ENCODE measurements around the gene TCF20.
A peak's percentile ranks its signal among the peaks of the same experiment; 100 is the strongest.

TCF20 gene

DNA sequence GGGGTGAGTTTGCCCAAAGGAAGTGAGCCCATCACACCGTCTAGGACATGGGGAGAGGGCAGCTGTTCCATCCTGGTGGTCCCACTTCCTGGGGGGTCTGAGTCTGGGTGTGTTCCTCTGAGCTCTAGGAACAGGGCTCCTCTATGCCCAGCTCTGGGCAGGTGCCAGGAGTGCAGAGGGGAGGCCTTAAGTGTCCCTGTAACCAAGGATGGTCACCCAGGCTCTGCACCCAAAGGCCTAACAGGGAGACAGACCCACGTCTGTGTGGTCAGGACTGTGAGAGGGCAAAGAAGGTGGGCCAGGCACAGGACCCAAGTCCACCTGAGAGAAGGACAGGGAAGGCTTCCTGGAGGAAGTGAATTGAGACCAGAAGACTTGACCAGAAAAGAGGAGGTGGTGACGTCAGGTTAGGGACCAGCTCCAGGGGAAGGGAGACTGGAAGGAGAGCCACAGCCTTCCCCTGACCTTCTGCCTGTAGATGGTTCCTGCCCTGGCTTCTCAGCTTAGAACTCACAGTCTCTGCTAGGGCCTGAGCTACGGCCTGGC is 11.3 kb upstream of the TCF20 start:
- no peak for DNase-seq

- DNase-seq = no peak
Measured at GRCh38 chr22:42281284-42281683, 10.8 kb upstream of the TCF20 start.

- DNase-seq = no peak
Measured at GRCh38 chr22:42280836-42281235, 10.4 kb upstream of the TCF20 start.

- DNase-seq = no peak
Measured at GRCh38 chr22:42280140-42280539, 9.7 kb upstream of the TCF20 start.

DNA sequence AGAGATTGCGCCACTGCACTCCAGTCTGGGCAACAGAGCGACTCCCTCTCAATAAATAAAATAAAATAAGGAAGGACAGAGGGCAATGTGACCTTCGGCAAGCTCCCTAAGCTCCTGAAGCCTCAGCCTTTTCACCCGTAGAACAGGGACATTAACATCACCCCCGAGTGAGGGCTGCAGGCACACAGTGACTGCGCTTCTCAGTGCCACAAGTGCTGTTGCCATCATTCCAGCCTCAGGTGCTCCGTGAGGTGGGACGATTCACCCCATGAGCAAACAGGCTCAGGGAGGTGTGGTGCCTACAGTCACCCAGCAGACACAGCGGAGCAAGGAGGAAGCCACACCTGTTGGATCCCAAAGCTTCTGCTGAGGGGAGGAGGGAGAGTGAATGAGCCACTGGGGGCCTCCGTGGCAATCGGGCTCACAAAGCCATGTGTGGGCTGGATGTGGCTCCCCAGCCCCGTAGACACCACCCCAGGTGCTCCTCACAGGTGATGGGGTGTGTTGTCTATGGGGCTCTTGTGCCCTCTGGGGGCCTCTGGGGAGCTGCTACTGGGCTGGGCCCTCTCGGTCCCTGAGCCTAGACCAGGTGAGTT is 9.1 kb upstream of the TCF20 start:
- DNase-seq = no peak

- no peak for DNase-seq
Measured at GRCh38 chr22:42277988-42278776, 7.7 kb upstream of the TCF20 start.

DNA sequence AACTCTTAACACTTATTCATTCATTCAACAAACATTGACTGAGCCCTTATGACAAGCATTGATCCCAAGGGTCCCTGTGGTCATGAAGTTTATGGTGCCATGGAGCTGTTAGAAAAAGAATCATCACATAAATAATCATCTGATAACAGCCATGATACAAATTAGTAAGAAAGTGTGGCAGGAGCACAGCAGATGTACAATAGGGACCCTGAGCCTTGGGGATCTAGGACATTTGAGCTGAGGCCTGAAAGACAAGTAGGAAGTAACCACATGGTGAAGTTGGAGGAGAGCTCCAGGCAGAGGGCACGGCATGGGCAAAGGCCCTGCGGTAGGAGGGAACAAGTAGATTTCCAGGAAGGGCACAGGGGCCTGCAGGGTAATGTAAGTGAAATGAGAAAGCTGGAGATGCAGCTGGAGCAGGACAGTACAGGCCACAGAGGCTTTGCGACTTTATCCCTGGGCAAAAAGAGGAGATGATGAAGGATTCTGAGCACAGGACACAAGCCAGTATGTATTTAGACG is 6.8 kb upstream of the TCF20 start:
- no peak for DNase-seq

GRCh38 chr22:42275970-42276369 is 5.5 kb upstream of the TCF20 start:
- no peak for DNase-seq

- no peak for DNase-seq
Measured at GRCh38 chr22:42275176-42275575, 4.7 kb upstream of the TCF20 start.

GRCh38 chr22:42273855-42274451 is 3.5 kb upstream of the TCF20 start:
- DNase-seq = no peak

DNA sequence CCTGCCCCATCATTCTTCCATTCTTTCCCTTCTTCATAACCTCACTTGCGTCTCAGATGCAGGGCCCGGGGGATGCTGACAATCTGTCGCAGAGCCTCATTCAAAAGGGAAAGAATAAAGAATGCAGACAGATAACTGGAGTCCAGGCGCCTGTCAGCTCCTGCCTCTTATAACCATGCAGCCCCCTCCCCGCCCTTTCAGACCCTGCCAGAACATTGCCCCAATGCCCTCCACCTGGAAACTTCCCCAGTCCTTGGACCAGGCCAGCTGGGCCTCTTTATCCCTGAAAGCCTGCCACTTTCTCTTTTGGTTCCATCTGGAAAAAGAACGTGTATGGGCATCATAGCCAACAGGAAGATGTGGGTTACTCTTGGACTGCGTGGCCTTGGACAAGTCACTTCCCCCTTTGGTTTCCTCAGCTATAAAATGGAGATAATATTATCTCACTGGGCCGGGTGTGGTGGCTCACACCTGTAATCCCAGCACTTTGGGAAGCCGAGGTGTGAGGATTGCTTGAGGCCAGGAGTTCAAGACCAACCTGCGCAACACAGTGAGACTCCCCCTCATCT is 2.1 kb upstream of the TCF20 start:
- no peak for DNase-seq

- no peak for DNase-seq
Measured at GRCh38 chr22:42271906-42272305, 1.5 kb upstream of the TCF20 start.

DNA sequence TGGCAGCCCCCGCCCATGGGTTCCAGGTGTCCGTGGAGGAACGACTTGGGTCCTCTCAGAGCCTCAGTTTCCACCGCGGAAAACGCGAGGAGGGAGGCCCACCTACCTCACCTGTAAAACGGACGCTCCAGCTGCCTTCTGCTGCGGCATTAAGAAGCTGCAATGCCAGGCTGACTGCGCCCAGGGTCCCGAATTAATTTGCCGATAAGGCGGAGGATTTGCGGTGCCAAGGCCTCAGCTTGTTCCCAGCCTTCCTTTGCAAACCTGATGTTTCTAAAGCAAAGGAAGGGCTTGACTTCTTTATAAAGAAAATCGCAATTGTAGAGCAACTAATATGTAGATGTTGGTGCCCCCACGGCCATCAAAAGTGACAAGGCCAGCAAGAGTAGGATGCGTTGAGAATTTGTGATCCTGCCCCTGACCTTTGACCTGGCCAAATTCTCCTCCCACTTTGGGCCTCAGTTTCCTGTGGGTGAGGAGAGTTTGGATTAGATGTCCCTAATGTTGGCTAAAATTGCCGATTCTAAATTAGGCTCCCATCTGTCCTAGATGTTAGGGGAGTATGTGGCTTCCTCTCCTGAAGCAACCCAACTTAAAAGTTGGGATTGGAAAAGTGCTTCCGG is 849 bp upstream of the TCF20 start:
- no peak for DNase-seq

DNA sequence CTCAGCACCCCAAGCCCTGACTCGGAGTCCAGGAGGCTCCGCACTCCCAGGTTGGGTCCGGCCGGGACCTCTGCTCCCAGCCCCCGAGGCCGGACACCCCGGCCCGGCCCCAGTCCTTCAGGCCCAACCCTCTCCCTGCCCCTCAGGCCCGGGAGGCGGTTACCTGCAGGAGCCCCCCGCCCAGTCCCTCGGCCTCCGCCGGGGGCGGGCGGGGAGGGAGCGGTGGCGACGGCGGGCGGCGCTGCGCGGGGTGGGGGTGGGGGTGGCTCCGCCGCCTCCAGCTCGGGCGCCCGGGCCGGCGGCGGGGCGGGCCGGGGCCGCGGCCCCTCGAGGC is 310 bp downstream of the TCF20 start:
- DNase-seq = no peak

GRCh38 chr22:42269432-42270175 is 849 bp downstream of the TCF20 start:
- DNase-seq = peak; percentile 47

DNA sequence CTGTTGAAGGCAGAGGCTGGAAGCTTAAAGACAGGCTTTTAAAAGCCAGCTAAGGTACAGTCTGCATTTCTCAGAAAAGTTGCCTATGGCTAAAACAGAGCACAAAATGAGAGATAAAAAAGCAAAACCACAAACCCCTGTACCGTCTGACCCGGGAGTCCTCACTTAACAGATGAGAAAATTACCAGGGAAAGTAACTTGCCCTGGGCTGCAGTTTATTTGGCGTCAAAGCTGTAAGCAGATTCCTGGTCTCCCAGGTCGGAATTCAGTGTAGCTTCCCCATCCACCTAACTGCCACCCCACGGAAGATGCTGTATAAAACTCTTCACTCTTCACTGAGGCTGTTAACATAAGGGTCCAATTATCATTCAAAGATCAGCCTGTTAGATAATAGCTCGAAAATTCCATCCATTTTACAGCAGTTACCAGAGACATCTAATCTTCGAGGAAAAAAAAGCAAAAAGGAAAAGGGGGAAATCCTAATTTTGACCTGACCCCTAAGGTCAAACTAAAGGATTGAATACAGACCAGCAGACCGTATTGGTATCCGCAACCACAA is 1.5 kb downstream of the TCF20 start:
- no peak for DNase-seq

- no peak for DNase-seq
Measured at GRCh38 chr22:42265321-42265720, 5.1 kb downstream of the TCF20 start.

DNA sequence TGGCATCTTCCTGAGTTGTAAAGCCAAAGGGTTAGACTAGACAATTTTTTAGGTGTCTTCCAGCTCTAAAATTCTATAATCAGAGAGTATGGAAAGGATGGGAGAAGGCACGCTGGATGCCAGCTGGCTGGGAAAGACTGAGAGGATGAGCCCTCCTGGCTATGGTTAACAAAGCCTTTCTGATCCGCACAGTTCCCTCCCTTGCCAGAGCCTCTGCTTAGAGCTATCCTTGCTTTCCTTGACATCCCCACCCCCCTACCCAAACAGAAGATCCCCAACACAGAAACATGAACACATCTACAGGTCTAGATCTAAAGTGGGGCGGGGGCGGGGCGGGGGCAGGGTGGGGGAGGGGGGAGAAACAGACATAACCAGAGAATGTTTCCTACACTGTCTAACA is 6.5 kb downstream of the TCF20 start:
- no peak for DNase-seq

DNA sequence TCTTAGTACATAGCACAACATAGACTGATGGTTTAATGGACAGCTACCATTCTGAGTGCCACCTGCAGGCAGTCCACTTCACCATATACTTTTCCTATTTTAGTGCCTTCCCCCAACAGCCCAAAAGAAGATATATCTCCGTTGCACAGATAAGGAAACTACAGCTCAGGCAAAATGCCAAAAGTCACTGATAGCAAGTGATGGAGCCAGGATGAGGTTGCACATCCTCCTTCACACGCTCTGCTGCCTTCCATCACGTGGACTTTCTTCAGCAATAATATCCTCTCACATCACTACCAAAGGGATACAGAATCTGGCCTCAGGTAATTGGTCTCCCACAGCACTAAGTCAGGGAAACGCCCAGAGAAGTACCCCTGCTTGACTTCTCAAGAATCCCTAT is 7.5 kb downstream of the TCF20 start:
- DNase-seq = no peak

- DNase-seq = no peak
Measured at GRCh38 chr22:42261296-42261695, 9.2 kb downstream of the TCF20 start.

GRCh38 chr22:42258126-42258525 is 12.3 kb downstream of the TCF20 start:
- no peak for DNase-seq

DNA sequence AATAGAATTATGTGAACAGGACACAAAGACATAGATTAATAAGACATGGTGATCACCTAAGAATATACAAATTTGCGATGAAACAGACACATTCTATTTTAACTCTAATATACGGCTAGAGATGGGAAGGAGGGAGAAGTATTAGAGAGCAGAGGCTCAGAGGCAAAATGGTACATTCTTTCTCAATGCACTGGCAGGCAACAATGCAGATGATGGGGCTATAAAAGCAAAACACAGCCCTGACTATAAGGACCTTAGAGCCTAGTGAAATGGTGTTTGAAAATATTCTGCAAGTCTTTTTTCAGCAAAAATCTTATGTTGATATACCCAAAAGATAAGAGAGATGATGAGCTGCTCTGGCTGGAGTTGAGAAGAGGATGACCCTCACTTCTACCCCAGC is 13.1 kb downstream of the TCF20 start:
- no peak for DNase-seq

Measured in activated CD4-positive, alpha-beta T cell treated with anti-CD3 and anti-CD28 coated beads for 1 hour (primary cell).